Effector memory CD8-positive, alpha-beta T cell (primary cell): ENCODE results near the gene CXCL3.

Source experiments
- ATAC-seq: fragments of 150-1000 bp; cut with Tn5 transposase; replicated peaks from 2 replicates; pipeline ENCODE4 v1.10.0; 2021; ENCODE audit warnings: mild to moderate bottlenecking, moderate library complexity
- DNase-seq, 3 experiments: peaks; one replicate each; pipeline ENCODE4 v3.0.0; 2021
- H3K27ac Mint-ChIP-seq, 2 donors: one replicate each; pipeline ENCODE4 v1.8.0; 2022; ENCODE audit warnings: mild to moderate bottlenecking in 2 of 2, mixed read lengths in 2 of 2, moderate library complexity in 2 of 2
- H3K27me3 Mint-ChIP-seq, 2 donors: one replicate each; pipeline ENCODE4 v1.8.0; 2022; ENCODE audit warnings: mixed read lengths in 2 of 2
- H3K36me3 Mint-ChIP-seq: one replicate; pipeline ENCODE4 v1.8.0; 2022; ENCODE audit warnings: mild to moderate bottlenecking, moderate library complexity, mixed read lengths; ENCODE audit not compliant: insufficient read depth
- H3K4me1 Mint-ChIP-seq, 2 donors: one replicate each; pipeline ENCODE4 v1.8.0; 2022; ENCODE audit warnings: low read depth in 2 of 2, mixed read lengths in 2 of 2
- H3K4me3 Mint-ChIP-seq, 2 donors: one replicate each; pipeline ENCODE4 v1.8.0; 2022; ENCODE audit warnings: mild to moderate bottlenecking in 2 of 2, mixed read lengths in 2 of 2, moderate library complexity in 2 of 2
- H3K9me3 Mint-ChIP-seq, 2 donors: one replicate each; pipeline ENCODE4 v1.8.0; 2022; ENCODE audit warnings: mixed read lengths in 2 of 2

The CXCL3 gene

DNA sequence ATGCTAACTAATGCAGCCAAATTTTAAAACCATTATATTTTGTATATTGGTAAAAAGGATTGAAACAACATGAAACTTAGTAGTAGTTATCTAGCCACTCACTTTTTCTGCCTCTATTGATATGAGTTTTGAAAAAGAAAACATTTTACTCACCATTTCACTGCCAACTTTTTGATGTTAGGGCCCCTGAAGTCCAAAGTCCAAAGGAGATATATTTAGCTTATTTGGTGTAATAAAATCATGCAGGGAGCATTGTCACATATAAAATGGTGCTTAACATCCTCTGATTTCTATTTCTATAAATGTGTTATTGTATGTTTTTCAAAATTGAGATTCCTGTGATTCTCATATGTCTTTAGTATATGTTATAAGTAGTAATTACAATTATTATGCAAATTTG lies 24.5 kb upstream of the CXCL3 start:
- ATAC-seq (no peak), DNase-seq (no peak)
- H3K27ac Mint-ChIP-seq = no peak overlapping the region
- no peaks in the 10 kb centered on the region for H3K4me1 Mint-ChIP-seq
- H3K9me3 Mint-ChIP-seq = no peaks in the 10 kb centered on the region
- H3K36me3 Mint-ChIP-seq = no peaks in the 10 kb centered on the region
- no peak overlapping the region for H3K4me3 Mint-ChIP-seq
- peaks cover 0 to 4% of the 10 kb centered on the region in 2 donors for H3K27me3 Mint-ChIP-seq

- no peak for DNase-seq
- Mint-ChIP-seq H3K27me3 (peaks cover 0 to 4% of the 10 kb centered on the region in 2 donors), H3K36me3 (no peaks in the 10 kb centered on the region), H3K9me3 (no peaks in the 10 kb centered on the region), H3K4me3 (no peak overlapping the region), H3K27ac (no peak overlapping the region), H3K4me1 (no peaks in the 10 kb centered on the region)
- no peak for ATAC-seq
Observed at GRCh38 chr4:74061430-74061829, 22.9 kb upstream of the CXCL3 start.

GRCh38 chr4:74059161-74059829 lies 20.8 kb upstream of the CXCL3 start:
- Mint-ChIP-seq H3K9me3 (no peaks in the 10 kb centered on the region), H3K27me3 (peaks cover 0 to under 1% of the 10 kb centered on the region in 2 donors), H3K36me3 (no peaks in the 10 kb centered on the region), H3K27ac (no peak overlapping the region), H3K4me1 (no peaks in the 10 kb centered on the region), H3K4me3 (no peak overlapping the region)
- ATAC-seq = no peak
- no peak for DNase-seq

DNA sequence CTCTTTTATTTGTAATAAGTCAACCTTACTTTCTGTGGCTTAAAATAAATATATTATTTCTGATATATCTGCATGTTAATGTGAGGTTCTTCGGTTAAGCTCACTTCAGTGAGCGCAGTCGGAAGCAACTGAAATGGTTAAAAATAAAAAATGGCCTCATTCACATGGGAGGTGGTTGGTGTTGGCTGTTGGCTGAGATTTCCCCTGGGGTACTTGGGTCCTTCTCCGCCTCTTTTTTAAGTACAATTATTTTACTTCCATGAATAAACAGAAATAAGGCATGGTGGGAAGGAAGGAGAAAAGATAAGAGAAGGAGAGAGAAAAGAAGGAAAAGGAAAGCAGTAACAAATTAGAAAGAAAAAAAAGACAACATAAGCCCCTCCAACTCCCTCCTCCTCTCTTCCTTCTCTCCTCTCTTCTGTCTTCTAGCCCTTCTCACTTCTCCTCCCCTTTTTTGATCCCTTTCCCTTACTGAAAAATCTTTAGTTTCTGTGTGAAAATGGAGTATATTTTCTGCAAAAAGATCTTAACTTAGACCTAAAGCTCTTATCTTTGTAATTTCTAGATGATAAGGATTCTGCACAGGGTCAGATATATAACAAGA lies 19.7 kb upstream of the CXCL3 start:
- Mint-ChIP-seq H3K27me3 (no peaks in the 10 kb centered on the region), H3K36me3 (no peaks in the 10 kb centered on the region), H3K9me3 (no peaks in the 10 kb centered on the region), H3K4me3 (no peak overlapping the region), H3K4me1 (no peaks in the 10 kb centered on the region), H3K27ac (no peak overlapping the region)
- DNase-seq (no peak), ATAC-seq (no peak)

- H3K27ac Mint-ChIP-seq = no peak overlapping the region
- no peaks in the 10 kb centered on the region for H3K36me3 Mint-ChIP-seq
- no peak overlapping the region for H3K4me3 Mint-ChIP-seq
- H3K9me3 Mint-ChIP-seq = no peaks in the 10 kb centered on the region
- DNase-seq = no peak
- ATAC-seq = no peak
- no peaks in the 10 kb centered on the region for H3K4me1 Mint-ChIP-seq
- no peaks in the 10 kb centered on the region for H3K27me3 Mint-ChIP-seq
Observed at GRCh38 chr4:74057588-74057987, 19.1 kb upstream of the CXCL3 start.

DNA sequence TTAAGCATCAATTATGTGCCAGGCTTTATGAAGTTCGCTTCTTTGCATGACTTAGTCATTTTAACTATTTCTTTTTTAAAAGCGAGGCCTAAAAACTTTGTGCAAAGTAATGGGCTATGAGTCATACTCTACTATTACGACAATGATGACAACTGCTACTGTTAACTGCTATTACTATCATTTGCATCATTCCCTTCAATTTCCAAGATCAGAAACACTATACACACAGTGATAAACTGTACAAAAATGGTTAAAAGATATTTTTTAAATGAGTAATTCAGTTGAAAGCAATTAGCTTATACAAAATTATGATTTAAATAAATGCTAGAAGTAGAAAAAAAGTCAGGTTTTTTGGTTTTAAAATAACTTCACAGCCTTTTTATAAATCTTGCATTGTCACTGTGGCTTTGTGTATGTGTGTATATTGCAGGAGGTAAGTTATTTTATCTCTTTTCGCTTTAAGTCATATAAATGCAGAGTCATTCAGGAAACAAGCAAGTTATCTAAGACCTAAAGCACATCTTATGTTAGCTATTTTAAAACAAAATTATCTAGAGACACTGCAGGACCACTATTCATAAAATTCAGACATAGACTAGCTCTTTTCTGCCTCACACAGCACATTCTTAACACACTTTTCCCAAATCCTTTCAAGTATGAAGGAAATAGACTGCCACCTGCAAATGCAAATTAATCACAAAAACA lies 18.5 kb upstream of the CXCL3 start:
- Mint-ChIP-seq H3K27me3 (no peaks in the 10 kb centered on the region), H3K4me3 (no peak overlapping the region), H3K36me3 (no peaks in the 10 kb centered on the region), H3K9me3 (no peaks in the 10 kb centered on the region), H3K27ac (no peak overlapping the region), H3K4me1 (no peaks in the 10 kb centered on the region)
- ATAC-seq (no peak), DNase-seq (no peak)

- no peak overlapping the region for H3K4me3 Mint-ChIP-seq
- H3K9me3 Mint-ChIP-seq = no peaks in the 10 kb centered on the region
- DNase-seq (no peak), ATAC-seq (no peak)
- no peaks in the 10 kb centered on the region for H3K27me3 Mint-ChIP-seq
- no peaks in the 10 kb centered on the region for H3K36me3 Mint-ChIP-seq
- H3K4me1 Mint-ChIP-seq = no peaks in the 10 kb centered on the region
- no peak overlapping the region for H3K27ac Mint-ChIP-seq
Observed at GRCh38 chr4:74056114-74056857, 17.8 kb upstream of the CXCL3 start.

DNA sequence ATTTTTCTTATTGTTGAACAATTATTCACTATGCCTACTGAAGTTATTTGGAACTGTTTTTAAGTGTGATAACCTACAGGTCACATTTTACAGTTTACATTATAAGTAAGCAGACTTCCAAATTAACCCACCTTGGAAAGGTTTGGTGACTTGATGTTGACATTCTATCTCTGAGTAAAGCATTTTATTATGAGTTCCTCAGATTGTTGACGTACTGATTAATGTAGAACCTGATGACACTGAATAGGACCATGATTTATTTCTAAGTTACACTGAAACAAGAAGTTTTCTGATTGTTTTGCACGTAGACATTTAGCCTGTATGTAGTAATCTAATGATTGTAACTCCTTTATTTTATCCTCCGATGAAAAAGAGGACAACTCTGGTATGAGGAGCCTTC lies 17.0 kb upstream of the CXCL3 start:
- Mint-ChIP-seq H3K27ac (no peak overlapping the region), H3K27me3 (no peaks in the 10 kb centered on the region), H3K9me3 (no peaks in the 10 kb centered on the region), H3K36me3 (no peaks in the 10 kb centered on the region), H3K4me3 (no peak overlapping the region), H3K4me1 (no peaks in the 10 kb centered on the region)
- no peak for ATAC-seq
- no peak for DNase-seq

GRCh38 chr4:74055096-74055495 lies 16.6 kb upstream of the CXCL3 start:
- H3K27ac Mint-ChIP-seq = no peak overlapping the region
- H3K4me1 Mint-ChIP-seq = no peaks in the 10 kb centered on the region
- DNase-seq = no peak
- ATAC-seq = no peak
- no peaks in the 10 kb centered on the region for H3K27me3 Mint-ChIP-seq
- no peak overlapping the region for H3K4me3 Mint-ChIP-seq
- H3K9me3 Mint-ChIP-seq = no peaks in the 10 kb centered on the region
- H3K36me3 Mint-ChIP-seq = no peaks in the 10 kb centered on the region

DNA sequence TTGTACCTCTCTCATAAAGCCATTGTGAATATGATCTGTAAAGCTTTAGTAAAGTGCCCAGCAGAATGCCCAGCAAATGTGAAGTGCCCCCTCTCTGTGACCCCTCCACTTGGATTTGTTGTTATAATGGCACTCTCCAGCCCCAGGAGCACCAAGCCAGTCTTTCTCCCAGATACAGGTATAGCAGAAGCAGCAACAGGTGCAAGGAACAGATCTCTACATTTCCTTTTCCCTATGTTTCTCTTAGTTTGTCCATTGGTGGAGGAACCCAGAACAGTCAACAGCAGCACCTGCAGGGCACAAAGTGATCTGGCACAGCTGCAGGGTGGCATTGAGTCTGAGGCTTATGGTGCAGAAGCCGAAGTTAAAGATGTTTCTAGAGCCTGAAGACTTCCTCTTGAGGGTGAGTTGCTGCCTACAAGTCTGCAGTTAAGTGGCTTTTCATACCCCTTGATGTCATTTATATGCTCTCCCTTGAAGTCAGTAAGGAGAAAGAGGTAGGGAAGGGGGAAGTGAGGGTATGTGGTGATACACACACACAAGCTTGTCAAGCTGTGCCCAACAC lies 16.1 kb upstream of the CXCL3 start:
- H3K9me3 Mint-ChIP-seq = no peaks in the 10 kb centered on the region
- no peak for ATAC-seq
- H3K27me3 Mint-ChIP-seq = no peaks in the 10 kb centered on the region
- H3K4me3 Mint-ChIP-seq = no peak overlapping the region
- DNase-seq = no peak
- H3K4me1 Mint-ChIP-seq = no peaks in the 10 kb centered on the region
- H3K36me3 Mint-ChIP-seq = no peaks in the 10 kb centered on the region
- H3K27ac Mint-ChIP-seq = no peak overlapping the region

DNA sequence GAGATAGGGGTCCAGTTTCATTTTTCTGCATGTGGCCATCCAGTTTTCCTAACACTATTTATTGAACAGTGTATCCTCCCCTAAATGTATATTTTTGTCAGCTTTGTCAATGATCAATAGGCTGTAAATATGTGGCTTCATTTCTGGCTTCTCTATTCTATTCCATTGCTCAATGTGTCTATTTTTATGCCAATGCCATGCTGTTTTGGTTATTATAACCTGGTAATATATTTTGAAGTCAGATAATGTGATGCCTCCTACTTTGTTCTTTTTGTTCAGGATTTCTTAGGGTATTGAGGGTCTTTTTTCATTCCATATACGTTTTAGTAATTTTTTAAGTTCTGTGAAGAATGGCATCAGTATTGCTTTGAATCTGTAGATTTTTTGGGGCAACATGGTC lies 8.7 kb upstream of the CXCL3 start:
- no peaks in the 10 kb centered on the region for H3K36me3 Mint-ChIP-seq
- H3K9me3 Mint-ChIP-seq = no peaks in the 10 kb centered on the region
- DNase-seq (no peak), ATAC-seq (no peak)
- H3K27ac Mint-ChIP-seq = no peak overlapping the region
- H3K4me1 Mint-ChIP-seq = no peaks in the 10 kb centered on the region
- peaks cover 0 to 9% of the 10 kb centered on the region in 2 donors for H3K27me3 Mint-ChIP-seq
- no peak overlapping the region for H3K4me3 Mint-ChIP-seq

DNA sequence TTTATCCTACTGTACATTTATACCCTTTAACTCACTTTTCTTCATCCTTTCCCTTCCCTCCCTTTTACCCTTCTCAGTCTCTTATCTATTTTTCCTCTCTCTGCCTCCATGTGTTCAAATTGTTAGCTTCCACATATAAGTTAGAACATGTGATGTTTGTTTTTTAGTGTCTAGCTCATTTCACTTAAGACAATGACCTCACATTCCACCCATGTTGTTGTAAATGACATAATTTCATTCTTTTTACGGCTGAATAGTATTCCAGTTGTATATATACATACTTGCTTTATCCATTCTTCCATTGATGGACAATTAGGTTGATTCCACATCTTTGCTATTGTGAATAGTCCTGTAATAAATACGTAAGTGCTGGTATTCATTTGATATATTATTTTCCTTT lies 7.3 kb upstream of the CXCL3 start:
- ATAC-seq = no peak
- Mint-ChIP-seq H3K27me3 (peaks cover 0 to 9% of the 10 kb centered on the region in 2 donors), H3K36me3 (no peaks in the 10 kb centered on the region), H3K4me3 (no peak overlapping the region), H3K4me1 (no peaks in the 10 kb centered on the region), H3K9me3 (no peaks in the 10 kb centered on the region), H3K27ac (no peak overlapping the region)
- DNase-seq = no peak

DNA sequence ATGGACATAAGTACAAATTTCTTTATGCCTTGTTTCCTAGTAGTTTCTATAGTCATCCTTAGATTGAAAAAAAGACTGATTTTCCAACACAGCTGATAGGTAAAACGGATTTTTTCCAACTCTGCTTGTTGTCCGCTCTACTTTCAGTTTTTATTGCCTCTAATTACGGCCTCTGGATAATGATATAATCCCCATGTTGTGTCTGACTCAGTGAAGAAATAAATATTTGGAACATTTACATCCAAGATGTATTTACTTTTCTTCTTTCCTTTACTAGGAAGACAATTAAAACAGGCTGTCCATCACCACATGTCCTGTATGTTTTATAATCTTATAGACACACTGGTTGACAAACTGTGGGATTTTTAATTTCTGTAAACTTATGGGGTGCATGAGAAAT lies 6.8 kb upstream of the CXCL3 start:
- Mint-ChIP-seq H3K4me3 (no peak overlapping the region), H3K4me1 (no peaks in the 10 kb centered on the region), H3K27me3 (peaks cover 3 to 14% of the 10 kb centered on the region in 2 donors), H3K9me3 (no peaks in the 10 kb centered on the region), H3K36me3 (no peaks in the 10 kb centered on the region), H3K27ac (no peak overlapping the region)
- ATAC-seq (no peak), DNase-seq (no peak)
